ENCODE data around the gene SGO2. TPM values are rescaled to one million over a fixed set of nuclear protein-coding genes. Genes with fewer than 3 reads are reported as not detected.
A peak's percentile ranks its signal among the peaks of the same experiment; 100 is the strongest.

SGO2 gene
- total RNA-seq, 1 experiment from 2014 or later: 25.4 TPM

- TF ChIP-seq CTCF (IDR thresholded peaks at IDR 0.05 in 2 of 3, conservative IDR thresholded peaks at IDR 0.05 in 1 of 3; ENCODE audit: borderline replicate concordance in 1 of 3, insufficient read depth in 1 of 3, low read depth in 2 of 3, low read length in 2 of 3) (peak in 1 of 3 experiments; percentile 16; a peak in 1 of 6 replicates), ZFX (IDR thresholded peaks at IDR 0.05) (no peak)
- no peaks in the 10 kb centered on the region for H3K9me3 ChIP-seq (ENCODE audit: control insufficient read depth in 1 of 2, insufficient read depth in 1 of 2, low read depth in 1 of 2, low read length in 2 of 2)
- ATAC-seq (no peak), DNase-seq (ENCODE audit: low read depth, low spot score) (no peak)
- H4K20me1 ChIP-seq (ENCODE audit: insufficient read depth): no peaks in the 10 kb centered on the region
- POLR2A ChIA-PET: no interaction called here
- no peak overlapping the region for H3K4me3 ChIP-seq (replicated peaks in 1 of 2; ENCODE audit: low read depth in 1 of 2, low read length in 2 of 2)
- H3K9ac ChIP-seq (ENCODE audit: low read length): no peak overlapping the region
- peaks cover 0 to 8% of the 10 kb centered on the region in 2 experiments; a peak in 1 of 4 replicates for H3K36me3 ChIP-seq (ENCODE audit: control insufficient read depth in 1 of 2, insufficient read depth in 2 of 2, low read length in 2 of 2)
- no peak overlapping the region for H3K27ac ChIP-seq (ENCODE audit: low read depth, low read length)
- RAD21 ChIA-PET (ENCODE audit: low non-redundant PET in 1 of 2, low total read pairs in 2 of 2, uncharacterized antibody in 2 of 2, unreplicated experiment in 2 of 2): no interaction called here
- H2AFZ ChIP-seq (ENCODE audit: low read depth, low read length, poor library complexity, severe bottlenecking): no peak overlapping the region
- intact Hi-C loops (cut with micrococcal nuclease): loop anchor here (5.0 kb wide), 1 partner anchor 80 kb away; no protein-coding TSS in a partner anchor
- BruUV-seq (replicated peaks): no TSS peak
- no peaks in the 10 kb centered on the region for H3K27me3 ChIP-seq (ENCODE audit: insufficient read depth, low read length)
- H3K79me2 ChIP-seq (ENCODE audit: insufficient read depth, low read length): peaks cover 3% of the 10 kb centered on the region; the same call in 1 of the 2 replicates
- H3K4me2 ChIP-seq (ENCODE audit: low read length): no peak overlapping the region
- no peaks in the 10 kb centered on the region for H3K9me2 ChIP-seq (ENCODE audit: insufficient read depth)
- H3K4me1 ChIP-seq (ENCODE audit: control insufficient read depth in 1 of 2, insufficient read depth in 2 of 2, low read length in 2 of 2): no peaks in the 10 kb centered on the region
- CTCF ChIA-PET: no interaction called here
Observed at GRCh38 chr2:200577027-200577426, 51.0 kb downstream of the SGO2 start.

- Histone ChIP-seq H3K9ac (ENCODE audit: low read length) (no peak overlapping the region), H3K4me2 (ENCODE audit: low read length) (no peak overlapping the region), H3K4me1 (ENCODE audit: control insufficient read depth in 1 of 2, insufficient read depth in 2 of 2, low read length in 2 of 2) (no peaks in the 10 kb centered on the region), H4K20me1 (ENCODE audit: insufficient read depth) (no peaks in the 10 kb centered on the region), H3K4me3 (replicated peaks in 1 of 2; ENCODE audit: low read depth in 1 of 2, low read length in 2 of 2) (no peak overlapping the region), H2AFZ (ENCODE audit: low read depth, low read length, poor library complexity, severe bottlenecking) (no peak overlapping the region), H3K9me3 (ENCODE audit: control insufficient read depth in 1 of 2, insufficient read depth in 1 of 2, low read depth in 1 of 2, low read length in 2 of 2) (no peaks in the 10 kb centered on the region), H3K36me3 (ENCODE audit: control insufficient read depth in 1 of 2, insufficient read depth in 2 of 2, low read length in 2 of 2) (peaks cover 0 to 8% of the 10 kb centered on the region in 2 experiments; a peak in 1 of 4 replicates), H3K27ac (ENCODE audit: low read depth, low read length) (no peak overlapping the region), H3K27me3 (ENCODE audit: insufficient read depth, low read length) (no peaks in the 10 kb centered on the region), H3K79me2 (ENCODE audit: insufficient read depth, low read length) (peaks cover 3% of the 10 kb centered on the region; the same call in 1 of the 2 replicates), H3K9me2 (ENCODE audit: insufficient read depth) (no peaks in the 10 kb centered on the region)
- ATAC-seq: peak; percentile 67
- no peak for DNase-seq (ENCODE audit: low read depth, low spot score)
- POLR2A ChIA-PET: no interaction called here
- RAD21 ChIA-PET (ENCODE audit: low non-redundant PET in 1 of 2, low total read pairs in 2 of 2, uncharacterized antibody in 2 of 2, unreplicated experiment in 2 of 2): no interaction called here
- BruUV-seq (replicated peaks): no TSS peak
- intact Hi-C loops (cut with micrococcal nuclease): loop anchor here (5.0 kb wide), 1 partner anchor 79 kb away; no protein-coding TSS in a partner anchor
- CTCF ChIA-PET: interaction anchor here (0.7 to 1.6 kb wide), 5 partner anchors 10 to 605 kb away, joined by 3 to 5 read pairs (median 3); no protein-coding TSS in a partner anchor
- TF ChIP-seq SRF (IDR thresholded peaks at IDR 0.05; ENCODE audit: low read depth): no peak
- peak; percentile 33 to 62 (median 52); a peak in 5 of 6 replicates for TF ChIP-seq CTCF (IDR thresholded peaks at IDR 0.05 in 2 of 3, conservative IDR thresholded peaks at IDR 0.05 in 1 of 3; ENCODE audit: borderline replicate concordance in 1 of 3, insufficient read depth in 1 of 3, low read depth in 2 of 3, low read length in 2 of 3)
- peak; percentile 31 for TF ChIP-seq RAD21 (IDR thresholded peaks at IDR 0.05; ENCODE audit: low read depth)
- 0 out of 2 replicates have a peak, but pooled peaks have one; percentile 47 for TF ChIP-seq CBX3 (IDR thresholded peaks at IDR 0.05; ENCODE audit: low read depth)
Observed at GRCh38 chr2:200578778-200579177, 52.8 kb downstream of the SGO2 start.
